Measurements from ENCODE around the gene OTOF. TPM values are rescaled to one million over a fixed set of nuclear protein-coding genes. Genes with fewer than 3 reads are reported as not detected.

Gene OTOF
- polyA plus RNA-seq, 1 donor, result 0.23 TPM

GRCh38 chr2:26500406-26500805 is 22.5 kb upstream of the OTOF start:
- DNase-seq, result no peak

- peak; percentile 71 for DNase-seq
These were observed 17.9 kb upstream of the OTOF start for GRCh38 chr2:26495705-26496297.

- DNase-seq, result no peak
These were observed 17.0 kb upstream of the OTOF start for GRCh38 chr2:26494891-26495290.

GRCh38 chr2:26494199-26494598 is 16.3 kb upstream of the OTOF start:
- DNase-seq, result no peak

GRCh38 chr2:26493566-26493965 is 15.6 kb upstream of the OTOF start:
- DNase-seq, result no peak

- DNase-seq, result no peak
These were observed 15.0 kb upstream of the OTOF start for GRCh38 chr2:26492749-26493515.

- DNase-seq, result no peak
These were observed 13.7 kb upstream of the OTOF start for GRCh38 chr2:26491563-26492167.

GRCh38 chr2:26489213-26489850 is 11.4 kb upstream of the OTOF start:
- no peak for DNase-seq

GRCh38 chr2:26488463-26489212 is 10.7 kb upstream of the OTOF start:
- no peak for DNase-seq

- DNase-seq, result no peak
These were observed 9.3 kb upstream of the OTOF start for GRCh38 chr2:26487192-26487591.

GRCh38 chr2:26486789-26487188 is 8.9 kb upstream of the OTOF start:
- no peak for DNase-seq

GRCh38 chr2:26485725-26486418 is 7.9 kb upstream of the OTOF start:
- no peak for DNase-seq

- DNase-seq, result no peak
These were observed 7.2 kb upstream of the OTOF start for GRCh38 chr2:26485099-26485498.

GRCh38 chr2:26484579-26484978 is 6.7 kb upstream of the OTOF start:
- DNase-seq, result no peak

GRCh38 chr2:26483957-26484565 is 6.1 kb upstream of the OTOF start:
- no peak for DNase-seq

GRCh38 chr2:26483516-26483915 is 5.6 kb upstream of the OTOF start:
- DNase-seq, result no peak

GRCh38 chr2:26483027-26483326 is 5.1 kb upstream of the OTOF start:
- DNase-seq, result no peak

GRCh38 chr2:26482211-26483026 is 4.5 kb upstream of the OTOF start:
- DNase-seq, result no peak

GRCh38 chr2:26481706-26482105 is 3.8 kb upstream of the OTOF start:
- no peak for DNase-seq
